ENCODE measurements around the gene BDH1.

BDH1 gene

GRCh38 chr3:197547306-197548011, 8.3 kb downstream of the BDH1 start:
- no peak for DNase-seq

DNA sequence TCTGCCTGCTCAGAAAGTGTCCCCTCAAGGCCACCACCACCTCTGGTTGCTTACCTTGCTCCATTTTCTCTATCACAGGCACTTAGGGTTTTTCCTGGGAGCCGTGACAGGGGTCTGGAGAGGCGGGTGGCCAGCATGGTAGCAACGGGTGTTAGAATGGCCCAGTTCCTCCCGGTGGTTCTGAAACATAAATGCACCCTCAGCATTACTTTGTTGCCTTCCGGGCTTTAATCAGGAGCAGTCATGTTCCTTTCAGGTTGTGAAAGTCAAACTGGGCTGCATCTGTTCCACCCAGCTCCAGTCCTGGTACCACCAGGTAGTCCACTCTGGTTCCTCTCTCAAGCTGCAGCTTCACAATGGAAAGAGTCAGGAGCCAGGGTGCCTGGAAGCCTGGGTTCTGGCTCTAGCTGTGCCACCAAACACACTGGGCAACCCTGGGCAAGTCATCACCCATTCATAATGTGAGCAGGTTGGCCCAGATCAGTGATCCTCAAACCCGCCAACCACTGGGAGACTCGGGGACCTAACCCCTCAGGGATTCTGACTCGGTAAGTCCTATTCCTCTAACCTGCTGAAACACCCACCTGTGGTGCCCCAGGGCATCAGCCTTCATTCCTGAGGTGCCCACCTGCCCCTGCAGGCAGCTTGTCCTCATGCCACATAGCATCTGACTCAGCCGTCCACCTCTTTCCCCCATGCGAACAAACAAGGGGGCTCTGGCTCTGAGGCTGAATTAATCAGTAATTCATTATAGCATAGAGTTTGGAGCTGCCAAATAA, 9.3 kb downstream of the BDH1 start:
- no peak for DNase-seq

DNA sequence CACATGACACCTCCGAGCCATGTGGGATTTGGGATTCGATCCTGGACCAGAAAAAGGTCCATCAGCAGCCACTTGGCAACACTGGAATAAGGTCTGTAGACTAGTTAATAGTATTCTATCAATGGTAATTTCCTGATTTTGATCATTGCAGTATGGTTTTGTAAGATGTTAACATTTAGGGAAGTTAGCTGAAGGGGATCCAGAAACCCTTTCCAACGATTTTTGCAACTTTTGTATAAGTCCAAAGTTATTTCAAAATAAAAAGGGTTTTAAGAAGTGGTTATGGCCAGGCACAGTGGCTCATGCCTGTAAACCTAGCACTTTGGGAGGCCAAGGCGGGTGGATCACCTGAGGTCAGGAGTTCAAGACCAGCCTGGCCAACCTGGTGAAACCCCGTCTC, 10.2 kb downstream of the BDH1 start:
- no peak for DNase-seq

GRCh38 chr3:197545101-197545500, 10.7 kb downstream of the BDH1 start:
- DNase-seq: no peak

DNA sequence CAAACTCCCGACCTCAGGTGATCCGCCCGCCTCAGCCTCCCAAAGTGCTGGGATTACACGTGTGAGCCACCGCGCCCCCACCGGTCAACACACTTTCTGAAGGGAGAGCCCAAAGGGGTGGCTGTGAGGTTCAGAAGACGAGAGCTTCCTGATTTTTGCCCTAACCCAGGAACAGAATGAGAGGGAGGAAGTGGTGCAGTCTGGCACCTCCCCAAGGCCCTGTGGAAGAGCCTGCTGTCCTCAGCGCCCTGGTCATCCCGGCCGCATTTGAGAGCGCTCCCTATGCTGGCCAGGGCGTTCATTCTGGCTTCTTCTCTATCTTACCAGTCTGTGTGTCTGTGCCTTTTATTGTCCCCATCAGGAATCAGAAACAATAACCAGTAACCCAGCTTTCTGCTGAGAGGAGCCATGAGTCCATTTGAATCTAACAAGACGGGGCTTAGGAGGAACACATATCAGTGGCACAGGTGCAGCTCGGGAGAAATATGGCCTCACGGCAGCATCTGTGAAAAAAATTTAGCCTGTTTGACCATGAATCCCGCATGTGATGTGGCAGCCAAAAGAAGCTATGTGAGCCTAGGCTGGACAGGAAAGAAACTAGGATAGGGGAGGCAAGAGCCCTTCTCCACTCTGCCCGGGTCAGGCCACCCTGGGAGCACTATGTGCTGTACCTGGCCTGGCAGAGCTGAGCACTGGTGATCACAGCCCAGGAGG, 12.9 kb downstream of the BDH1 start:
- no peak for DNase-seq

DNA sequence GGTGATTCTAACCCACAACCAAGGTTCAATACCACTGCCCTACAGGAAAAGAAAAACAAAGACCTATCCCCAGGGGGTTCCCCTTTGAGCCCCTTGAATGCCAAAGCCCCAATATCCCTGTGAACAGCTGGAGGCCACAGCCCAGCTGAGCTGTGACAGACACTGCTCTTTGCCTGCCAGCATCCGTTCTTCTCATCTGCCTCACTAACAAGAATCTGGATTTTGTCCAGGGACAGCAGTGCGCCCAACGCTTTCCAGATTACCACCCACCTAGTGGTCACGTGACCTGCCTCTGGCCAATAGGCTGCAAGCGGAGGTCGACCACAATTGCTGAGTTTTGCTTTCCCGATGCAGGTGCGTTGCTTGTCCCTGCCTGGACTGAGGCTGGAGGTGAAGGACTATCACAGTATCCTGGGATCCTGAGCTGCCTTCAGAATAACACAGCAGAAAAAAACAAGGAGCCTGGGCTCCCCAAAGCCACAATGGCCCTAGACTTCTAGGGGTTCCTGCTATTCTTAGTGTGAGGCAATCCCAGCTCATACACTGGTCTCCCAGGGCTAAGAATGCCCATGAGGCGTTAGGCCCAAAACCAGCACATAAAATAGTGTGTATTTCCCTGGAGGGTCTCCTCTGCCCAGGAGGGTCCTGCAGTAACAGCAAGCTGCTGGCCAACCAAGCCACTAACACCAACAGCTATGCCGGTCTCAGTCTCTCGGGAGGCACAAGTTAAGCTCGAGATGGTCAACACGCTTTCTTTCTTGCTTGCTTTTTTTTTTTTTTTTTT, 13.8 kb downstream of the BDH1 start:
- no peak for DNase-seq

GRCh38 chr3:197540961-197541377, 14.8 kb downstream of the BDH1 start:
- no peak for DNase-seq

DNA sequence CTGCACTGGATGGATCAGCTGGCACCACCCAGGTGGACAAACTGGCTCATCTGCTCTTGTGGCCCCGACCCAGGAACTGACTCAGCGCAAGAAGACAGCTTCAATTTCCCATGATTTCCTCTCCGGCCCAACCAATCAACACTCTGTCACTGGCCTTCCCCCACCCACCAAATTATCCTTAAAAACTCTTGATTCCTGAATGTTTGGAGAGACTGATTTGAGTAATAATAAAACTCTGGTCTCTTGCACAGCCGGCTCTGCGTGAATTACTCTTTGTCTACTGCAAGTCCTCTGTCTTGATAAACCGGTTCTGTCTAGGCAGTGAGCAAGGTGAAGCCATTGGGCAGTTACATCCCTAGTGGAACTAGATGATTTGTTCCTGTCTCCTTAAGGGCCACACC, 16.1 kb downstream of the BDH1 start:
- no peak for DNase-seq

GRCh38 chr3:197533927-197534725, 21.6 kb downstream of the BDH1 start:
- no peak for DNase-seq

GRCh38 chr3:197533396-197533795, 22.4 kb downstream of the BDH1 start:
- no peak for DNase-seq

DNA sequence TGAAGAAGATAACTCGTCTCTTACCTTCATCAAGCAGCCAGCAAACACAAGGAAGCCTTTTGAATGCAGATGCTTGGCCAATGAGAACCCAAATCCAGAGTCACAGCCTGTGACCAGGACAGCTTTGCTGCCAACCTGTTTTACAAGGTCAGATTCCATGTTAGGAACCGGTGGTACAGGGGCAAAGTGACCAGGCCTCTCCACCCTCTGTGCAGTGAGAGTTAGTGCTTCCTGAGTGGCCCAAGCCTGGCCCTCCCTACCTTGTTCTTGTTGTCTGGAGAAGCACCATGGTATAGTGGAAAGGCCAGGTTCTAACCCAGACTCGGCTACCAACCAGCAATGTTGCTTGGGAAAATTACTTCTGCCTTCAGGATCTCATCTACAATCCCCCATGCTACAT, 23.4 kb downstream of the BDH1 start:
- no peak for DNase-seq

GRCh38 chr3:197528190-197528589, 27.6 kb downstream of the BDH1 start:
- DNase-seq: no peak

DNA sequence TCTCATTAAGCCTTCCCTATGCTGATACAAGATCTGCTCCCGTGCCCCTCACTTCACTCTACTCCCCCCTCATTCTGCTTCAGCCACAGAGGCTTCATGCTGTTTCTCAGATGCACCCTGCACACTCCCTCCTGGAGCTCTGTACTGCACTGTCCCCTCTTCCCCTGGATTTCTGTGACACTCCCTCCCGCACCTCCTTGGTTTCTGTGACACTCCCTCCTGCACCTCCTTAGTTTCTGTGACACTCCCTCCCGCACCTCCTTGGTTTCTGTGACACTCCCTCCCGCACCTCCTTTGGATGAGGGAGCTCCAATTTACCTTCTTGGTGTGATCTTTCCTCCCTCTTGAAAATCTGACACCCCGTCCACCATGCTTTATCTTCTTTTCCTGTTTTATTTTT, 28.2 kb downstream of the BDH1 start:
- no peak for DNase-seq

DNA sequence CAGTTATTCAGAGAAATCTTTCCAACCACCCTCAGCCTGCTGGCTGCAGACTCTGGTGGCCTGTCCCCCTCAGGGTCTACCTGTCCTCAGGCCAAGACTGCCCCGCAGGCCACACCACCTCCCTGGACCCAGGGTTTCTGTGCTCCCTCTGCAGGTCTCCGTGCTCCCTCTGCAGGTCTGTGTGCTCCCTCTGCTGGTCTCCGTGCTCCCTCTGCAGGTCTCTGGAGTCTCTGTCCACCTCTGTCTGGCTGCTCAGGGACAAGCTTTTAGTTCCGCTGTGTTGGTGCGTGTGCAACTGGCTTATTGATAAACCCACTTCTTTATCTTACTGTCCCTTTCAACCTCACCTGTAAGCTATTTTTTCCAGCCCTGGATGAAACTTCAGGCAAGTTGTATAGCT, 30.1 kb downstream of the BDH1 start:
- no peak for DNase-seq

DNA sequence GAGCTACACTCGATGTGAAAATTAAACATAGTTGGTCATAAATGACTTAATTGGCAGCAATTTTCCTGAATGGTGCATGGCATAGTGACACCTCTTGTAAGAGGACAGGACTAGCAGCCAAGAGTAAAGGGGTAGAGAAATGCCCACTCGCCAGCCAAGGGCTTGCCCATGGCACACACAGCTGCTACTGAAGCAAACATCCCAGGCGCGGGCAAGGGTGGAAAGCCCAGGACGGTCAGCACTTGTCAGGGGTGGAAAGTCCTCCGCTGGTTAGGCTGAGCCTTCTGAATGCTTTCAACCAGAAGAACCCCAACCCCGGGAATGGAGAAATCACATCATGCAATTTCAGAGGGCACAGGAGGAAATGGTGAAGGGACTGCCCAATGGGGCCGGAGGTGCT, 31.6 kb downstream of the BDH1 start:
- DNase-seq: no peak

DNA sequence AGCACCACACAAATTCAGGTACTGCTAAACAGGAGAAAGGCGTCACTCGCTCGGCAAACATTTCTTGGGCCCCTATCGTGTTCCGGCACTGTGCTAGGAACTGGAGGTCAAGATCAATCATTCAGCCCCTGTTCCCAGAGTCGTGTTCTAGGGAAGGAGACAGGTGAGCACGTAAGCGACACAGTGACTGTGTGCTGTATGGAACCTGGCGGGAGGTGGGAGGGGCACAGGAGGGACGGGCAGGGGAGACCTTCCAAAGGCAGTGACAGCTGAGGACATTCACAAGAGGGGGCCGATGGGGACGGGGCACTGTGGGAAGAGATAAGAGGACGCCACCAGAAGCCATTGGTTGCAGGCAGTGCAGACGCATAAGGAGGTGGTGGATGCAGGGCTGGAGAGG, 32.2 kb downstream of the BDH1 start:
- DNase-seq: no peak

GRCh38 chr3:197522881-197523441, 32.8 kb downstream of the BDH1 start:
- no peak for DNase-seq

DNA sequence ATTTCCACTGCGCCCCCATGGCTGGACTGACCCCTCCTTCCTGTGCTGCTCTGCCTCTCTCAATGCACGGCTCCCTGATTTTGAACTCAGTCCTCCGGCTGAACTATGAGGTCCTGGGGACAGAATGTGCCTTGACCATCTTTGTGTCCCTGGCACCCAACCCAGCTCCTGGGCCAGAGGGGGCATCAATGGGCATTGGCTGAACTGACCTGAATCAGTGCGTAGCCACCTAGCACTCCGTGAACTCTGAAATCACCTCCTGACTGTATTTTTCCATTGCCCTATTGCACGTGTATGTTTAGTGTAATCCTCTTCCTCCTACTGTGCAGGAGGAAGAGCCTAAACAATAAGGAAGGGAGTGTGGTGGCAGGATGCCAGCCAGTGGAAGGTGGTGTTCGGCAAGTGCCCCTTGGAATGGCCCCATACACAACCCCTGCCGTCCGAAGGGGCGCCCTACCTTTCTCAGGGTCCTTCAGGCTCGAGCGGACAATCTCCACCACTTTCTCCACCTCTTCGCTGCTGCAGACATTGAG, 33.5 kb downstream of the BDH1 start:
- no peak for DNase-seq

- no peak for DNase-seq
Observed at GRCh38 chr3:197521277-197522182, 34.2 kb downstream of the BDH1 start.
